GM12878 (cell line): Measurements from ENCODE around the gene MAS1L. TPM values are rescaled to one million over a fixed set of nuclear protein-coding genes. Genes with fewer than 3 reads are reported as not detected.

Experiments
- ATAC-seq: fragments of 200-7000 bp; cut with Tn5 transposase; 3 replicates; pipeline ENCODE4 v1.9.1; 2020; ENCODE audit warnings: mild to moderate bottlenecking, moderate library complexity
- BruUV-seq: library from RNA; stranded (reverse); fragments of 400-500 nt; replicated peaks from 2 replicates; lab custom pipeline; 2021; lab: Mats Ljungman, UMichigan
- CTCF ChIA-PET: fragments of 300-600 bp; sonication (Branson Sonifier 250); formaldehyde crosslinking; extraction: SDS; loops from one replicate; lab custom pipeline; 2021; ENCODE audit warnings: inconsistent platforms; lab: Yijun Ruan, JAX
- POLR2A ChIA-PET: fragments of 350-600 bp; formaldehyde crosslinking; extraction: SDS; loops from one replicate; lab custom pipeline; 2021; ENCODE audit warnings: inconsistent platforms; lab: Charles Lee
- RAD21 ChIA-PET: fragments of 300-600 bp; sonication (Branson Sonifier 250); formaldehyde crosslinking; loops from one replicate; lab custom pipeline; 2023; ENCODE audit warnings: antibody characterized with exemption; ENCODE audit not compliant: unreplicated experiment; lab: Charles Lee
- SMC1A ChIA-PET: fragments of 300-600 bp; sonication (Branson Sonifier 250); formaldehyde crosslinking; loops from one replicate; lab custom pipeline; 2023; ENCODE audit not compliant: unreplicated experiment, uncharacterized antibody; lab: Charles Lee
- DNase-seq: peaks from one replicate; pipeline ENCODE4 v3.0.0-alpha.2; 2011; ENCODE audit warnings: low read depth, low spot score
- FAIRE-seq: peaks from 3 replicates; lab custom pipeline; 2011; peaks lifted over from hg19 to GRCh38; lab: Jason Lieb, UNC
- H2AFZ ChIP-seq: 2 replicates; pipeline ENCODE4 v1.6.0; 2011; ENCODE audit warnings: low read depth, low read length, control low read depth; ENCODE audit not compliant: control insufficient read depth
- H3K27ac ChIP-seq: 2 replicates; pipeline ENCODE4 v1.5.1; 2011; ENCODE audit warnings: control low read depth; ENCODE audit not compliant: control insufficient read depth, insufficient read depth
- H3K27me3 ChIP-seq, 2 experiments: replicated peaks in 1 of 2; 2 replicates each; pipeline versions ENCODE4 v1.6.0 to v1.6.1; 2011; ENCODE audit warnings: low read length in 1 of 2; ENCODE audit not compliant: control insufficient read depth in 2 of 2, insufficient read depth in 2 of 2
- H3K36me3 ChIP-seq, 2 experiments: 2 replicates each; pipeline ENCODE4 v1.5.1; 2011; ENCODE audit warnings: low read length in 1 of 2; ENCODE audit not compliant: control insufficient read depth in 2 of 2, insufficient read depth in 2 of 2
- H3K4me1 ChIP-seq: 2 replicates; pipeline ENCODE4 v1.6.1; 2011; ENCODE audit warnings: mild to moderate bottlenecking, low read length, moderate library complexity, mixed read lengths; ENCODE audit not compliant: control insufficient read depth, insufficient read depth
- H3K4me2 ChIP-seq: 2 replicates; pipeline ENCODE4 v1.6.0; 2011; ENCODE audit warnings: control low read depth; ENCODE audit not compliant: control insufficient read depth, insufficient read depth
- H3K4me3 ChIP-seq: fragments of 200-600 bp; sonication (generic); 2 replicates; pipeline ENCODE4 v1.5.1; 2016
- H3K79me2 ChIP-seq: 2 replicates; pipeline ENCODE4 v1.6.0; 2011; ENCODE audit warnings: low read length; ENCODE audit not compliant: control insufficient read depth, insufficient read depth
- H3K9ac ChIP-seq: 2 replicates; pipeline ENCODE4 v1.8.0; 2011; ENCODE audit warnings: low read length, control low read depth, mixed read lengths; ENCODE audit not compliant: control insufficient read depth, insufficient read depth
- H3K9me3 ChIP-seq: replicated peaks from 3 replicates; pipeline ENCODE4 v1.5.1; 2011; ENCODE audit warnings: mild to moderate bottlenecking, low read length; ENCODE audit not compliant: control insufficient read depth, insufficient read depth
- H4K20me1 ChIP-seq: 2 replicates; pipeline ENCODE4 v1.6.0; 2011; ENCODE audit not compliant: control insufficient read depth, insufficient read depth
- EED ChIP-seq: sonication (generic); IDR thresholded peaks from 2 replicates; pipeline ENCODE4 v1.6.1; 2016; ENCODE audit warnings: antibody characterized with exemption, low read depth
- HDAC6 ChIP-seq: fragments of 200-600 bp; sonication (generic); IDR thresholded peaks from one replicate; pipeline ENCODE4 v1.8.0; 2017; ENCODE audit warnings: antibody characterized with exemption; ENCODE audit not compliant: unreplicated experiment
- NFIC ChIP-seq: IDR thresholded peaks from 2 replicates; pipeline ENCODE4 v1.6.1; 2012; ENCODE audit warnings: low read depth, mild to moderate bottlenecking, inconsistent platforms, low read length, moderate library complexity
- SIN3A ChIP-seq: IDR thresholded peaks from 2 replicates; pipeline ENCODE4 v1.6.1; 2012; ENCODE audit warnings: low read depth, low read length, improper control_type of control experiment
- SREBF2 ChIP-seq: IDR thresholded peaks from 2 replicates; pipeline ENCODE4 v1.6.1; 2012; ENCODE audit warnings: mild to moderate bottlenecking, low read length
- TCF12 ChIP-seq: IDR thresholded peaks from 2 replicates; pipeline ENCODE4 v1.6.1; 2011; ENCODE audit warnings: low read depth, mild to moderate bottlenecking, low read length
- WGBS: methylation state at CpG from one replicate; pipeline ENCODE4 v1.1.6; 2016; ENCODE audit warnings: low lambda C conversion rate; ENCODE audit not compliant: insufficient replicate concordance, insufficient coverage; ENCODE audit errors: missing lambda C conversion rate; 5-methylcytosine and 5-hydroxymethylcytosine counted together
- in situ Hi-C: fragments of 300-500 bp; cut with MboI; formaldehyde crosslinking; loops from 9 replicates; pipeline ENCODE4 v1.14.3; 2018; ENCODE audit warnings: mixed read lengths
- intact Hi-C: fragments of 100-400 bp; cut with micrococcal nuclease; formaldehyde crosslinking; loops from one replicate; pipeline ENCODE4 v1.14.2; 2022; ENCODE audit not compliant: unreplicated experiment
- polyA plus RNA-seq, 11 experiments: library from polyadenylated mRNA; depleted of rRNA in 4 of 11; unstranded in 6 of 11; stranded (reverse) in 5 of 11; fragments of >200 nt; fragmentation: Nextera tagmentation in 4 of 11; fragmentation: Illumina TruSeq in 1 of 11; extraction: Ambion mirVana in 4 of 11; extraction: Trizol in 1 of 11; gene quantifications; 1 replicate in 1 of 11; 2 replicates in 10 of 11; pipeline versions ENCODE4 v1.2.1 to v1.2.3, GENCODE V29; 2011 to 2016; ENCODE audit warnings: inconsistent platforms in 2 of 11, missing spikeins in 2 of 11, low read depth in 1 of 11
- total RNA-seq, 4 experiments: library from RNA; depleted of rRNA in 3 of 4; stranded (reverse); fragments of >200 nt in 3 of 4; fragmentation: Illumina TruSeq in 1 of 4; extraction: Trizol in 1 of 4; gene quantifications; 2 replicates each; pipeline versions ENCODE4 v1.2.1 to v1.2.3, GENCODE V29; 2013 to 2021
- TF ChIP-seq, protein P1 (sequence below): IDR thresholded peaks from 2 replicates; pipeline ENCODE4 v1.6.1; 2012; ENCODE audit warnings: low read depth, low read length, improper control_type of control experiment
- TF ChIP-seq, protein P2 (sequence below): IDR thresholded peaks from 2 replicates; pipeline ENCODE4 v1.6.1; 2012; ENCODE audit warnings: low read depth, low read length, improper control_type of control experiment

MAS1L gene
- total and polyA plus RNA-seq, 10 of the 15 experiments (the other 5 are each of a cell fraction or from before 2014, with no cell fraction given) = not detected

- RAD21 ChIA-PET = no interaction called here
- no peaks in the 10 kb centered on the region for H3K9me3 ChIP-seq
- no peaks in the 10 kb centered on the region for H3K79me2 ChIP-seq
- no peak overlapping the region for H3K4me2 ChIP-seq
- SMC1A ChIA-PET = no interaction called here
- FAIRE-seq (no peak), DNase-seq (no peak), ATAC-seq (no peak)
- H2AFZ ChIP-seq = no peak overlapping the region
- CTCF ChIA-PET = no interaction called here
- H3K4me3 ChIP-seq = no peak overlapping the region
- H3K9ac ChIP-seq = no peak overlapping the region
- in situ Hi-C loops (no loop called here), intact Hi-C loops (no loop called here)
- BruUV-seq = no TSS peak
- no peak for TF ChIP-seq EED
- TF ChIP-seq SREBF2 = no peak
- TF ChIP-seq, protein P1, sequence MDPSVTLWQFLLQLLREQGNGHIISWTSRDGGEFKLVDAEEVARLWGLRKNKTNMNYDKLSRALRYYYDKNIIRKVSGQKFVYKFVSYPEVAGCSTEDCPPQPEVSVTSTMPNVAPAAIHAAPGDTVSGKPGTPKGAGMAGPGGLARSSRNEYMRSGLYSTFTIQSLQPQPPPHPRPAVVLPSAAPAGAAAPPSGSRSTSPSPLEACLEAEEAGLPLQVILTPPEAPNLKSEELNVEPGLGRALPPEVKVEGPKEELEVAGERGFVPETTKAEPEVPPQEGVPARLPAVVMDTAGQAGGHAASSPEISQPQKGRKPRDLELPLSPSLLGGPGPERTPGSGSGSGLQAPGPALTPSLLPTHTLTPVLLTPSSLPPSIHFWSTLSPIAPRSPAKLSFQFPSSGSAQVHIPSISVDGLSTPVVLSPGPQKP = no peak
- TF ChIP-seq TCF12 = no peak
- no peak for TF ChIP-seq NFIC
- TF ChIP-seq SIN3A = no peak
- no peak for TF ChIP-seq HDAC6
- TF ChIP-seq, protein P2, sequence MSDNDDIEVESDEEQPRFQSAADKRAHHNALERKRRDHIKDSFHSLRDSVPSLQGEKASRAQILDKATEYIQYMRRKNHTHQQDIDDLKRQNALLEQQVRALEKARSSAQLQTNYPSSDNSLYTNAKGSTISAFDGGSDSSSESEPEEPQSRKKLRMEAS = no peak
- no peak overlapping the region for H3K27ac ChIP-seq
- POLR2A ChIA-PET = interaction anchor here (0.5 kb wide), 1 partner anchor 616 kb away, joined by 3 read pairs; no protein-coding TSS in a partner anchor
- no peaks in the 10 kb centered on the region for H3K27me3 ChIP-seq
- 47% methylated on average over 4 of the region's 4 CpGs for WGBS
- no peaks in the 10 kb centered on the region for H3K4me1 ChIP-seq
- H4K20me1 ChIP-seq = no peaks in the 10 kb centered on the region
- H3K36me3 ChIP-seq = no peaks in the 10 kb centered on the region
Observed at GRCh38 chr6:29491574-29491973, 3.8 kb upstream of the MAS1L start.
